G401.6 (cell line): ENCODE measurements around the gene ELAVL3.

Source experiments
- FAIRE-seq: peaks from 2 replicates; lab custom pipeline; 2012; peaks lifted over from hg19 to GRCh38; lab: Jason Lieb, UNC

Gene ELAVL3

GRCh38 chr19:11405846-11406643 lies 74.8 kb downstream of the ELAVL3 start:
- no peak for FAIRE-seq

- no peak for FAIRE-seq
These were observed 76.1 kb downstream of the ELAVL3 start for GRCh38 chr19:11404588-11405222.

- FAIRE-seq, result no peak
These were observed 78.9 kb downstream of the ELAVL3 start for GRCh38 chr19:11401808-11402543.
